Germinal center (tissue), 1 donor: Measurements from ENCODE around the gene C12orf43.

Experiments
- DNase-seq: peaks from one replicate; pipeline ENCODE4 v3.0.0; 2012; ENCODE audit warnings: mixed read lengths, low spot score

The C12orf43 gene

DNA sequence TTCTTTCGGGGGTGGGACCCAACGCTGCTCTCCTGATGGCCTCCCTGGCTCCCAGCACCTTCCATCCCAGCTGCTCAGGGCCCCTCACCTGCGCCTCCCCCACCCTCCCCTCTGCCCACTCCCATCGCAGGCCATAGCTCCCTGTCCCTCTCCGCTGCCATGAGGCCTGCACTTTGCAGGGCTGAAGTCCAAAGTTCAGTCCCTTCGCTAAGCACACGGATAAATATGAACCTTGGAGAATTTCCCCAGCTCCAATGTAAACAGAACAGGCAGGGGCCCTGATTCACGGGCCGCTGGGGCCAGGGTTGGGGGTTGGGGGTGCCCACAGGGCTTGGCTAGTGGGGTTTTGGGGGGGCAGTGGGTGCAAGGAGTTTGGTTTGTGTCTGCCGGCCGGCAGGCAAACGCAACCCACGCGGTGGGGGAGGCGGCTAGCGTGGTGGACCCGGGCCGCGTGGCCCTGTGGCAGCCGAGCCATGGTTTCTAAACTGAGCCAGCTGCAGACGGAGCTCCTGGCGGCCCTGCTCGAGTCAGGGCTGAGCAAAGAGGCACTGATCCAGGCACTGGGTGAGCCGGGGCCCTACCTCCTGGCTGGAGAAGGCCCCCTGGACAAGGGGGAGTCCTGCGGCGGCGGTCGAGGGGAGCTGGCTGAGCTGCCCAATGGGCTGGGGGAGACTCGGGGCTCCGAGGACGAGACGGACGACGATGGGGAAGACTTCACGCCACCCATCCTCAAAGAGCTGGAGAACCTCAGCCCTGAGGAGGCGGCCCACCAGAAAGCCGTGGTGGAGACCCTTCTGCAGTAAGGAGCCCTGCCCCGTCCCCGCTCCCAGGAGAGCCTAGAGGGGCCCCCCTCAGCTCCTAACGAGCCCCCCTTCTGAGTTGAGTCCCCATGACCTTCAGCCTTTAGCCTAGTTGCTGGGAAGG is 37.7 kb downstream of the C12orf43 start, which contains the start of gene HNF1A:
HNF1A (plus strand) TSS at position 248 of the 924 bp plus-strand sequence; CDS start at position 474, 226 bp downstream.
- no peak for DNase-seq

DNA sequence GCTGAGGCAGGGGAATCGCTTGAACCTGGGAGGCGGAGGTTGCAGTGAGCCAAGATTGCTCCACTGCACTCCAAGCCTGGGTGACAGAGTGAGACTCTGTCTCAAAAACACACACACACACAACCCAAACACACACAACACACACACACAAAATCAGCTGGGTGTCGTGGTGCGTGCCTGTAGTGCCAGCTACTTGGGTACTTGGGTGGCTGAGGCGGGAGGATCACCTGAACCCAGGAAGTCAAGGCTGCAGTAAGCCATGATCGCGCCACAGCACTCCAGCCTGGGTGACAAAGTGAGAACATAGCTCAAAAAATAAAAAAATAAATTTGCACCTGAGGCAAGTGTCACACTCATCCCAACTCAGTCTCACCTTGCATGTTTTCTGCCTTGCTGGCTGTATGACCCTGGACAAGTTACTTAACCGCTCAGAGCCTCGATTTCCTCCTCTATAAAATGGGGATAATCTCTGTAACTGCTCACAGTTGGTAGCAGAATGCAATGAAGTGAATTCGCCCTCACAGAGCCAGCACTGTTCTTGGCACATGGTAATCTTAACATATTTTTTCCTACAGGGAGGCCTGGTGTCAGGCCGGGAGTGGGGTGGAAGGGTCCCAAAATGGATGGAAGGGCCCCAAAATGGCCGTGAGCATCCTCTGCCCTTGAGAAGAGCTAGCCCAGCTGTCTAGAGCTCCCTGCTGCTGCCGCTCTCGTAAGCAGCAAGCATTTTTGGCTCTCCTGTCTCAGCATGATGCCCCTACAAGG is 38.6 kb downstream of the C12orf43 start:
- DNase-seq, result no peak

GRCh38 chr12:120972870-120973543 is 43.3 kb downstream of the C12orf43 start:
- DNase-seq, result no peak

- peak; percentile 82 for DNase-seq
Measured at GRCh38 chr12:120971299-120972180, 44.7 kb downstream of the C12orf43 start.

GRCh38 chr12:120970310-120970709 is 46.0 kb downstream of the C12orf43 start:
- DNase-seq, result no peak

GRCh38 chr12:120965534-120966091 is 50.7 kb downstream of the C12orf43 start:
- no peak for DNase-seq

GRCh38 chr12:120964298-120964697 is 52.0 kb downstream of the C12orf43 start:
- no peak for DNase-seq

DNA sequence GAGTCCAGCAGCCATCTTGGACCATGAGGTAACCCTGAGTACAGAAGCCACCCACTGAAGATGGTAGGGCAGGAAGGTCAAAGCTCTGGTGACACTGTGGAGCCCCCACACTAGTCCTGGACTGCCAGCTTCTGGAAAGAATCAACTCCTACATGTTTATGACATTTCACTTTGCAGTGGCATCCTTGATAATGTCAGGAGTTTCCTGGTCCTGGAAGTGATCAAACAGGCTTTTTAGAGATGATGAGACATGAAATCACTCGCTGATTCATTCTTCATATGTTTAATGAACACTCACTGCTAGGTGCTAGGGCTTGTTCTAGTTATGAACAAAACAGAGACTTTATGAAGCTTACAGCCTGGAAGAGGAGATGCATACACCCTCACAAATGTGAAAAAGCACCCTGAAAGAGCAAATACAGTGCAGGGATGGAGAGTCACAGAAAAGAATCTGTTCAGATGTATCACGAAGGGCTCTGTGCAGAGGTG is 53.7 kb downstream of the C12orf43 start:
- DNase-seq, result no peak

- no peak for DNase-seq
Measured at GRCh38 chr12:120961604-120962531, 54.4 kb downstream of the C12orf43 start.

DNA sequence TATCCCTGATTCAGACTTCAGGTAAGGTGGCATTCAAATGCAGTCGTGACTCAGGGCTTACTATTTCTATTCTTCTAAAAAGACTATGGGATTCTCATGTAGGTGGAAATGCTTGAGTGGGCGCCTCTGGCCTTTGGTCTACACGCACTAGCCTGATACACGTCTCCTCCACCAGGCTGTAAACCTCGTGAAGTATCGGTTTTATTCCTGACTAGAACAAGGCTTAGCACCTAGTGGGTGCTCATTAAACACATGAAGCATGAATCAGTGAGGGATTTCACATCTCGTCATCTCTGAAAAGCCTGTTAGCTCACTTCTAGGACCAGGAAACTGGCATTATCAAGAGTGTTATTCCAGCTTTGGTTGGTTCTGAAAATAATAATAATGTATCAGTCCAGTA is 55.6 kb downstream of the C12orf43 start:
- DNase-seq, result no peak

DNA sequence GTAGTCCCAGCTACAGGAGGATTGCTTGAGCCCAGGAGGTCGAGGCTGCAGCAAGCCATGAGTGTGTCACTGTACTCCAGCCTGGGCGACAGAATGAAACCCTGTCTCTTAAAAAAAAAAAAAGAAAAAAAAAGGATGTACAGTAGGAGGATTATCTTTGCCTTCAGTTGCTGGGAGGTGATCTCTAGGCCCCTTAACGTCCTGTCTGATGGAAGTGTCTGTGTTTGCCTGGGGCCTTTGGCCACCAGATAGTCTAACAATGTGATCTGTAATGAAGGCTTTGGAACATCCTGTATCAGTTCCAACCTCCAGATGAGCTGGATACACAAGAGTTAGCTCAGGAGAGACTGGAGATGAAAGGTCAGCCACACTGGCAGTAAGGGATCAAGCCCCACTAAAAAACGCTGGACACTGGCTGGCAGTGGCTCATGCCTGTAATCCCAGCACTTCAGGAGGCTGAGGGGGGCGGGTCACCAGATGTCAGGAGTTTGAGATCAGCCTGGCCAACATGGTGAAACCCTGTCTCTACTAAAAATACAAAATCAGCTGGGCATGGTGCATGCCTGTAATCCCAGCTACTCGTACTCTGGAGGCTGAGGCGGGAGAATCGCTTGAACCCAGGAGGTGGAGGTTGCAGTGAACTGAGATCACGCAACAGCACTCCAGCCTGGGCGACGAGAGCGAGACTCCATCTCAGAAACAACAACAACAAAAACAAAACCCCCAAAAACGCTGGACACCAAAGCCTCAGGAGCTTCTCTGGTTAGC is 57.0 kb downstream of the C12orf43 start:
- DNase-seq, result no peak

- DNase-seq, result no peak
Measured at GRCh38 chr12:120956579-120957300, 59.5 kb downstream of the C12orf43 start.

DNA sequence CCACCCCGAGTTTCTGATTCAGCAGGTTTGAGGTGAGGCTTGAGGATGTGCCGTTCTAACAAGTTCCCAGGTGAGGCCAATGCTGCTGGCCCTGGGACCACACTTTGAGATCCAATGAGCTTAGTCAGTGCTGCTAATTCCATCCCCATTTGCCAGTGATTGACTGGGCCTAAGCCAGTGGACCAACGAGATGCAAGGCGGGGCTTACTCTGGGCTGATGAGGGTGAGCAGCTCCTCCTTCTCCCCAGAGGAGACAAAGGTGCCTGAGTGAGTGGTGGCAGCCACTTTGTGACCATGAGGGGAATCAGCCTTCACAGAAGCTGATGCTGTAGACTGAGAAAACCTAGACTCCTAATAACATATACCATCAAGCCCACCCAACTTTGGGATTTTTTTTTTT is 61.1 kb downstream of the C12orf43 start:
- no peak for DNase-seq

GRCh38 chr12:120950807-120951206 is 65.5 kb downstream of the C12orf43 start:
- DNase-seq, result no peak
